SHP77 (cell line): Measurements from ENCODE around the gene MTA3.
"Not testable (repeated sequence)": the region's sequence is repeated elsewhere in the genome, so short reads cannot be mapped to it uniquely, and the experiment has no call there.

Experiments
- DNase-seq, 2 experiments: peaks; one replicate each; lab custom pipeline; 2025; lab: John Stamatoyannopoulos, UW

Gene MTA3

GRCh38 chr2:42567364-42567763 is 1.1 kb upstream of the MTA3 start:
- DNase-seq = no peak

- peak; percentile 5 to 22 for DNase-seq
Observed at GRCh38 chr2:42567806-42568400, 529 bp upstream of the MTA3 start.

GRCh38 chr2:42569116-42569711 is 782 bp downstream of the MTA3 start:
- no peak for DNase-seq

DNA sequence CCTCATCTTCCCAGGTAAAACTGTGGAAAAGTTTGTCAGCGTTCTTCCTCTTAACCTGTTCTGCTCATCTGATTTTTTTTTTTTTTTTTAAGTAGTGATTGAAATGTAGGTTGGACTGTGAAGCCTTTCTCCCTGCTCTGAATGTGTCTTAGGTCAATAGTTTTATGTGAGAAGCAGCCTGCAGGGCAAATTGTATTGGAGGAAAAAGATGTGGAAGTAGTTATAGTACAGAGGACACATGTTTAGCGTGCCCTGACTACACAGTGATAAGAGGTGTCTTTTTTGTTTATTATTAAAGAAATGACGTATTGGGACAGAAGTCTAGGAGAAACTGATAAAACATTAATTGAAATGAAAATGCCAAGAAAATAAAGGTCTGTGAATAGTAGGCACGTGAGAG is 1.5 kb downstream of the MTA3 start:
- DNase-seq = no peak

DNA sequence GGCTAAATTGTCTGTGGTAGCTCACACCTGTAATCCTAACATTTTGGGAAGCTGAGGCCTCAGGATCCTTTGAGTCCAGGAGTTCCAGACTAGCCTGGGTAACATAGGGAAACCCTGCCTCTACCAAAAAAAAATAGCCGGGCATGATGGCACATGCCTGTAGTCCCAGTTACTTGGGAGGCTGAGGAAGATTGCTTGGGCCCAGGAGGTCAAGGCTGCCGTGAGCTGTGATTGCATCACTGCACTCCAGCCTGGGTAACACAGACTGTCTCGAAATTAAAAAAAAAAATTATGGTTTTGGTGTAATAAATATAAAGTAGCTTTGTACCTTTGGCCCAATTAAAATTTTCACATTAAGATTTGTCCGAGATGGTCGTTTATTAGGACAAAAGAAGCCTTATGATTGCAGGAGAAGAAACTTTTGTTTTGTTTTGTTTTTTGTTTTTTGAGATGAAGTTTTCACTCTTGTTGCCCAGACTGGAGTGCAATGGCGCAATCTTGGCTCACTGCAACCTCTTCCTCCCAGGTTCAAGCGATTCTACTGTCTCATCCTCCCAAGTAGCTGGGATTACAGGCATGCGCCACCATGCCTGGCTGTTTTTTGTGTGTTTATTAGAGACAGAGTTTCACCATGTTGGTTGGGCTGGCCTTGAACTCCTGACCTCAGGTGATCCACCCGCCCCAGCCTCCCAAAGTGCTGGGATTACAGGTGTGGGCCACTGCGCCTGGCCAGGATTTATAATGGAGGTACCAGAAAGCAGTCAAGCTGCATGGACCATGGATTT is 4.1 kb downstream of the MTA3 start:
- no peak for DNase-seq

- DNase-seq = no peak
Observed at GRCh38 chr2:42573256-42573655, 4.8 kb downstream of the MTA3 start.

DNA sequence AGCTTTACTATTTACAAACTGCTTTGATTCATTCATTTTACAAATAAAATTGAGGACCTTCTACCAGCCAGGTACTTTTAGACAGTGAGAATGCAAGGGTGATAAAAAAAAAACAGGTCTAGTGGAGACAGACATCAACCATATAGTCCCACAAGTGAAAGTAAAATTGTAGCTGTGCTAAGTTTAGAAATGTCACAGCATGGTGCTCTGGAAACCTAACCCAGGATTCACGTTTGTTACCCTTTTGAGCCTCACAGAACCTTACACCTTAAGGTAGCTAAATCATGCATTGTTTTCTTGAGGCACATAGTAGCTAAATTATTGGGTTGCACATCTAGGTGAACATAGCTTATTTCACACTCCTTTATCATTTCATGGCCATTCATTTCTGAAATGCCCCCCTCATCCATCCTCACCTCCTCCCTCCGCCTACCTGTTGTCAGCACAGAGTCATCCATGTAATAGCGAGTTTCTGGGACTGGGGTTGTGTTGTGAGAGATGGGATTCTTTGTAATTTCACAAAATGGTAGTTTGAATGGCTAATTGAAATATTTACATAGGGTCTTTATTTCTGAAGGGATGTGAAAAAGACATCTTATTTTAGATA is 7.1 kb downstream of the MTA3 start:
- no peak for DNase-seq

- no peak for DNase-seq
Observed at GRCh38 chr2:42578621-42579020, 10.2 kb downstream of the MTA3 start.

- no peak for DNase-seq
Observed at GRCh38 chr2:42581257-42581656, 12.8 kb downstream of the MTA3 start.

- DNase-seq = not testable (repeated sequence)
Observed at GRCh38 chr2:42584628-42585027, 16.2 kb downstream of the MTA3 start.

DNA sequence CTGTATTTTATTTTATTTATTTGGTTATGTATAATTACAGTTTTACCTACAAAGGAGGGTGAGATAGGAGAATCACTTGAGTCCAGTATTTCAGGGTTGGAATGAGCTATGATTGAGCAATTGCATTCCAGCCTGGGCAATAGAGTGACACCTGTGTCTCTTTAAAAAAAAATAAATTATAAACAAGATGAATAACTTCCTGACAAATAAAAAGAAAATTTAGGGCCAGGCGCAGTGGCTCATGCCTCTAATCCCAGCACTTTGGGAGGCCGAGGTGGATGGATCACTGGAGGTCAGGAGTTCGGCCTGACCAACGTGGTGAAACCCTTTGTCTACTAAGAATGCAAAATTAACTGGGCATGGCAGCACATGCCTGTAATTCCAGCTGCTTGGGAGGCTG is 17.3 kb downstream of the MTA3 start:
- no peak for DNase-seq

- no peak for DNase-seq
Observed at GRCh38 chr2:42587526-42588117, 19.2 kb downstream of the MTA3 start.

GRCh38 chr2:42588121-42588520 is 19.7 kb downstream of the MTA3 start:
- DNase-seq = no peak

GRCh38 chr2:42590176-42590575 is 21.7 kb downstream of the MTA3 start:
- no peak for DNase-seq

DNA sequence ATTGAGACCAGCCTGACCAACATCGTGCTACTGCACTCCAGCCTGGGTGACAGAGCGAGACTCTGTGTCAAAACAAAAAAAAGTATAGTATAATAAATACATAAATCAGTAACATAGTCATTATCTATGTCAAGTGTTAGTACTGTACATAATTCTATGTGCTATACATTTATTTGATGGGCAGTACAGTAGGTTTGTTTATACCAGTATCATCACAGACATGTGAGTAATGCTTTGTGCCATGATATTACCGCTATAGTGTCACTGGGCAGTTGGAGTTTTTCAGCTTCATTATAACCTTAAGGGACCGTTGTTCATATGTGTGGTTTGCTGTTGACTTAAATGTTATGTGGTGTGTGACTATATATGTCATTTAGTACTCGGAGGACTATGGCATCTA is 24.9 kb downstream of the MTA3 start:
- DNase-seq = no peak

GRCh38 chr2:42598656-42599055 is 30.2 kb downstream of the MTA3 start:
- no peak for DNase-seq

GRCh38 chr2:42601076-42601475 is 32.6 kb downstream of the MTA3 start:
- DNase-seq = no peak

GRCh38 chr2:42602218-42602875 is 33.9 kb downstream of the MTA3 start:
- peak; percentile 14 to 33 for DNase-seq

GRCh38 chr2:42602876-42603219 is 34.4 kb downstream of the MTA3 start:
- no peak for DNase-seq

GRCh38 chr2:42604341-42604867 is 36.0 kb downstream of the MTA3 start:
- DNase-seq = not testable (repeated sequence)

GRCh38 chr2:42606166-42606565 is 37.7 kb downstream of the MTA3 start:
- not testable (repeated sequence) for DNase-seq

DNA sequence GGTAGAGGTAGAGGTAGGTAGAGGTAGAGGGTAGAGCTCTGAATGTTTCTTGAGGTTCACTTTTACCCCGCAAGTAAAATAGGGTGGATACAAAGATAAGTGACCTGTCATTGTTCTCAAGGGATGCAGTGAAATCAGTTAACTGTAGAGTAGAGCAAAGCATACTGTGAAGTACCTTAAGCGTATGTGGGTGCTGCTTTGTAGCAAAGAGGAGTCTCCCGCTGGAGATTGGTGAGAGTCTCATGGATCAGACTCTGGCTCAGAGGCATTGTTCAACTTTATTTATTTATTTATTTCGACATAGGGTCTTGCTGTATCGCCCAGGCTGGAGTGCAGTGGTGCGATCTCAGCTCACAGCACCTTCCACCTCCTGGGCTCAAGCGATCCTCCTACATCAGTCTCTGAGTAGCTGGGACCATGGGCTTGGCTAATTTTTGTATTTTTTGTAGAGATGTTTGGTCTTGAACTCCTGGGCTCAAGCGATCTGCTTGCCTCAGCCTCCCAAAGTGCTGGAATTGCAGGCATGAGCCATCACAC is 38.7 kb downstream of the MTA3 start:
- DNase-seq = no peak
